ENCODE results near the gene NFYC.

Gene NFYC

GRCh38 chr1:40650075-40650474, 41.4 kb upstream of the NFYC start:
- H3K4me3 ChIP-seq (ENCODE audit: low read depth, low read length): no peak overlapping the region
- DNase-seq (ENCODE audit: low read depth, low spot score): no peak
- TF ChIP-seq, protein P1, sequence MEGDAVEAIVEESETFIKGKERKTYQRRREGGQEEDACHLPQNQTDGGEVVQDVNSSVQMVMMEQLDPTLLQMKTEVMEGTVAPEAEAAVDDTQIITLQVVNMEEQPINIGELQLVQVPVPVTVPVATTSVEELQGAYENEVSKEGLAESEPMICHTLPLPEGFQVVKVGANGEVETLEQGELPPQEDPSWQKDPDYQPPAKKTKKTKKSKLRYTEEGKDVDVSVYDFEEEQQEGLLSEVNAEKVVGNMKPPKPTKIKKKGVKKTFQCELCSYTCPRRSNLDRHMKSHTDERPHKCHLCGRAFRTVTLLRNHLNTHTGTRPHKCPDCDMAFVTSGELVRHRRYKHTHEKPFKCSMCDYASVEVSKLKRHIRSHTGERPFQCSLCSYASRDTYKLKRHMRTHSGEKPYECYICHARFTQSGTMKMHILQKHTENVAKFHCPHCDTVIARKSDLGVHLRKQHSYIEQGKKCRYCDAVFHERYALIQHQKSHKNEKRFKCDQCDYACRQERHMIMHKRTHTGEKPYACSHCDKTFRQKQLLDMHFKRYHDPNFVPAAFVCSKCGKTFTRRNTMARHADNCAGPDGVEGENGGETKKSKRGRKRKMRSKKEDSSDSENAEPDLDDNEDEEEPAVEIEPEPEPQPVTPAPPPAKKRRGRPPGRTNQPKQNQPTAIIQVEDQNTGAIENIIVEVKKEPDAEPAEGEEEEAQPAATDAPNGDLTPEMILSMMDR (IDR thresholded peaks at IDR 0.05; ENCODE audit: low read depth, low read length): peak; percentile 38
- in situ Hi-C loops (cut with HindIII; ENCODE audit: low sequenced_read_pairs): no loop called here

- H3K4me3 ChIP-seq (ENCODE audit: low read depth, low read length): no peak overlapping the region
- no peak for DNase-seq (ENCODE audit: low read depth, low spot score)
- TF ChIP-seq, protein P1 (IDR thresholded peaks at IDR 0.05; ENCODE audit: low read depth, low read length): no peak
- in situ Hi-C loops (cut with HindIII; ENCODE audit: low sequenced_read_pairs): no loop called here
Observed at GRCh38 chr1:40651138-40651857, 40.2 kb upstream of the NFYC start.

- TF ChIP-seq, protein P1 (IDR thresholded peaks at IDR 0.05; ENCODE audit: low read depth, low read length): no peak
- in situ Hi-C loops (cut with HindIII; ENCODE audit: low sequenced_read_pairs): no loop called here
- no peak for DNase-seq (ENCODE audit: low read depth, low spot score)
- H3K4me3 ChIP-seq (ENCODE audit: low read depth, low read length): no peak overlapping the region
Observed at GRCh38 chr1:40652468-40652867, 39.0 kb upstream of the NFYC start.

- TF ChIP-seq, protein P1 (IDR thresholded peaks at IDR 0.05; ENCODE audit: low read depth, low read length): no peak
- in situ Hi-C loops (cut with HindIII; ENCODE audit: low sequenced_read_pairs): no loop called here
- no peak overlapping the region for H3K4me3 ChIP-seq (ENCODE audit: low read depth, low read length)
- no peak for DNase-seq (ENCODE audit: low read depth, low spot score)
Observed at GRCh38 chr1:40652979-40653378, 38.5 kb upstream of the NFYC start.

DNA sequence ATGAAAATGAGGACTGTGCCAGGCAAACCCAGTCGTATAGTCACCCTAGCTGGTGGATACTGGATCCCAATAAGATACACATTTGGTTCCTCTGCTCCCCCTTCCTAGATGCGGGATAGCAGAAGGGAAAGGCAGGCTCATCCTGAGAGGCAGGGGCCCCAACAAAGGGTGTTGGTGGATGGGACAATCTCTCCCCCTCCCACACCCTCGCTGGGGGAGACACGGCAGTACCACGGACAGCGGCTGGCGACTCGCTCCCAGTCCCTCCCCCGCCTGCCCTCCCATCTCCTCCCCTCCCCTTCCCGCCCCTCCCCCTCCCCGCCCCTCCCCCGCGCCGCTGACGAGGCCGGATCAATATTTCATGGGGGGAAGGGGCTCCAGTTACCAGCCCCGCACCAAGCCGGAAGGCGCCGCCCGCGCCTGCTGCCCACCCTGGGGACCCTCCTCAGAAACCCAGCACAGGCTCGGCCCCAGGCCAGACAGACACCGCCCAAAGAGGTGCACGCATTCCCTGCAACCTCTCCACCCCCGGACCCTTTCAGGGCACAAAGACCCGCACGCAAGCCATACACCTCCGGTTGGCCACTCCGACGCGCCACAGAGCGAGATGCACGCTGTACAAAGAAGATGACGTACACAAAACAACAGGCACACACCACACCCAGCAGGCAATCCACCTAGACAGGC, 37.5 kb upstream of the NFYC start:
- in situ Hi-C loops (cut with HindIII; ENCODE audit: low sequenced_read_pairs): no loop called here
- TF ChIP-seq, protein P1 (IDR thresholded peaks at IDR 0.05; ENCODE audit: low read depth, low read length): no peak
- H3K4me3 ChIP-seq (ENCODE audit: low read depth, low read length): no peak overlapping the region
- DNase-seq (ENCODE audit: low read depth, low spot score): no peak

DNA sequence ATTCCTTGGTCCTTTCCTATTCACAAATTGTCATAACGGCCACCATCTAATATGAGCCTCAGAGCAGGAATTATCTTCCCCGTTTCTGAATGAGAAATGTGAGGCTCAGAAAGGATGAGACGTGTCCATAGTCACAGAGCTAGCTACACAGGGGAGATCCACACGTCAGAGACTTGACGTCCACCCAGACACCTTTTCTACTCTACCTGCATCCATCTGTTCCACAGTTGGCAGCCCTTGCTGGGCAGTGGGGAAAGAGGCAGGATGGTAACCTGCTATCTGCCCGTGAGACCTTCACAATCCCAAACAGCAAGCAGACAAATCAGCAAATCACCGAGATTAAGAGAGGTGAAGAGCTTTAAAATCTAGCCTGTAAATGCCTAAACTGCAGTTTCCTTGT, 34.5 kb upstream of the NFYC start:
- in situ Hi-C loops (cut with HindIII; ENCODE audit: low sequenced_read_pairs): no loop called here
- no peak for DNase-seq (ENCODE audit: low read depth, low spot score)
- TF ChIP-seq, protein P1 (IDR thresholded peaks at IDR 0.05; ENCODE audit: low read depth, low read length): no peak
- H3K4me3 ChIP-seq (ENCODE audit: low read depth, low read length): no peak overlapping the region

All from astrocyte of the spinal cord (primary cell).